Measurements from ENCODE around the gene NME8. TPM values are rescaled to one million over a fixed set of nuclear protein-coding genes. Genes with fewer than 3 reads are reported as not detected.

NME8 gene
- total and polyA plus RNA-seq, 2 of the 4 experiments (the other 2 are of a cell fraction), result not detected

GRCh38 chr7:37943905-37944736, 95.7 kb downstream of the NME8 start:
- ChIA-PET CTCF (no interaction called here), POLR2A (ENCODE audit: unreplicated experiment) (no interaction called here)
- Histone ChIP-seq H3K4me1 (ENCODE audit: control insufficient read depth, insufficient read depth, low read length) (no peaks in the 10 kb centered on the region), H4K20me1 (ENCODE audit: insufficient read depth, low read length) (no peaks in the 10 kb centered on the region), H3K4me2 (ENCODE audit: low read depth, low read length) (no peak overlapping the region), H2AK9ac (replicated peaks; ENCODE audit: low read depth, low read length, poor library complexity) (no peak overlapping the region), H3K23ac (ENCODE audit: low read depth, low read length) (no peak overlapping the region), H3K14ac (replicated peaks; ENCODE audit: low read depth, low read length) (no peak overlapping the region), H4K8ac (ENCODE audit: low read depth in 2 of 2, low read length in 2 of 2) (no peak overlapping the region), H2BK15ac (ENCODE audit: low read depth, low read length) (no peak overlapping the region), H4K91ac (ENCODE audit: insufficient read depth, low read depth, low read length) (no peak overlapping the region), H3K18ac (ENCODE audit: low read depth, low read length) (no peak overlapping the region), H4K5ac (ENCODE audit: low read depth, low read length) (no peak overlapping the region), H2AFZ (replicated peaks; ENCODE audit: low read length, poor library complexity) (no peak overlapping the region), H3K4ac (ENCODE audit: low read depth, low read length) (no peak overlapping the region), H3K9me1 (ENCODE audit: insufficient read depth, low read length) (no peaks in the 10 kb centered on the region), H3K56ac (ENCODE audit: extremely low read depth, insufficient read depth, low read length) (no peak overlapping the region), H2BK5ac (ENCODE audit: low read depth, low read length, poor library complexity, severe bottlenecking) (no peak overlapping the region), H3K27me3 (ENCODE audit: control insufficient read depth, insufficient read depth, low read length) (no peaks in the 10 kb centered on the region), H3K9me3 (ENCODE audit: control insufficient read depth, insufficient read depth, low read length) (peaks cover 12% of the 10 kb centered on the region), H3K4me3 (ENCODE audit: insufficient read depth, low read depth, low read length) (no peak overlapping the region), H3K9ac (ENCODE audit: low read depth, low read length) (no peak overlapping the region), H3K36me3 (ENCODE audit: control insufficient read depth, insufficient read depth, low read length) (no peaks in the 10 kb centered on the region), H3K27ac (ENCODE audit: insufficient read depth, low read length) (no peak overlapping the region), H2BK20ac (ENCODE audit: low read depth, low read length) (no peak overlapping the region), H2AK5ac (ENCODE audit: low read depth, low read length) (no peak overlapping the region), H2BK120ac (ENCODE audit: low read depth, low read length) (no peak overlapping the region), H3K79me1 (ENCODE audit: low read depth in 1 of 2, low read length in 2 of 2) (no peaks in the 10 kb centered on the region)
- TF ChIP-seq CHD1 (IDR thresholded peaks at IDR 0.05; ENCODE audit: low read depth, low read length) (no peak), FOS (IDR thresholded peaks at IDR 0.05; ENCODE audit: low read depth, low read length) (no peak), RFX5 (IDR thresholded peaks at IDR 0.05; ENCODE audit: low read depth, low read length) (no peak), USF2 (IDR thresholded peaks at IDR 0.05; ENCODE audit: low read depth, low read length) (no peak), ELK1 (IDR thresholded peaks at IDR 0.05; ENCODE audit: borderline replicate concordance, low read depth, low read length) (no peak), RAD21 (IDR thresholded peaks at IDR 0.05; ENCODE audit: low read length) (no peak), NFE2L2 (IDR thresholded peaks at IDR 0.05; ENCODE audit: low read depth, low read length) (no peak)
- ATAC-seq (ENCODE audit: low read depth) (no peak), DNase-seq (no peak)
- dilution Hi-C loops (cut with HindIII; ENCODE audit: low sequenced_read_pairs, unreplicated experiment) (no loop called here), intact Hi-C loops (cut with micrococcal nuclease) (no loop called here), in situ Hi-C loops (cut with MboI; ENCODE audit: low sequenced_read_pairs) (no loop called here)
- no CpG with 5 or more reads among the region's 8 CpGs for WGBS, 2 experiments (ENCODE audit: extremely low coverage in 2 of 2, insufficient read length in 1 of 2)
- no TSS peak for BruUV-seq (replicated peaks)

Data from IMR-90 (cell line).